ENCODE data around the gene LRRK1.

Gene LRRK1

DNA sequence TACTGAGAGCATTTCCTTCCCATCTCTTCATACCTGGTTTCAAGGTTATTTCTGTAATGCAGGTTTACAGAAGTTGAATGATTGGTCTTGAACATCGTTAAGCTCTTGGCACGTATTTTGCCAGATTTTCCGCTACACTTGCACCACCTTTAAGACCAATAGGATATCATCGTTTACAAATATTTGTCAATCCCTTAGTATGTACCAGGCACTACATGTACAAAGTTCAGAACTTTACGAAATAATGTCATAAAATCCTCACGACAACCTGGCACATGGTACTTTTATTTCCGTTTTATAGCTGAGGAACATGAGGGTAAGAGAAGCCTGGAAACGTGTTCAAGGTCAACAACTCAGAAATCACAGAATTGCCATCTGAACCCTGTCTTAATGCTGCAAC, 6.3 kb downstream of the LRRK1 start:
- no peak overlapping the region for H3K27ac ChIP-seq (replicated peaks; ENCODE audit: low read length)
- H2BK5ac ChIP-seq (ENCODE audit: low read length): no peak overlapping the region
- no peak for DNase-seq (ENCODE audit: low spot score)
- no peak overlapping the region for H2AK5ac ChIP-seq (ENCODE audit: low read depth, low read length)
- no peak overlapping the region for H3K23ac ChIP-seq (ENCODE audit: low read depth, low read length, poor library complexity)
- H2BK12ac ChIP-seq (ENCODE audit: low read length): no peak overlapping the region
- peaks cover 0 to 53% (median 17%) of the 10 kb centered on the region in 3 experiments for H3K27me3 ChIP-seq (ENCODE audit: control insufficient read depth in 3 of 3, insufficient read depth in 3 of 3, low read depth in 1 of 3, low read length in 3 of 3)
- H3K9ac ChIP-seq (ENCODE audit: low read depth, low read length, poor library complexity): no peak overlapping the region
- no peaks in the 10 kb centered on the region for H3K9me3 ChIP-seq (replicated peaks in 1 of 2; ENCODE audit: control insufficient read depth in 2 of 2, insufficient read depth in 1 of 2, low read depth in 1 of 2, low read length in 2 of 2)
- no peaks in the 10 kb centered on the region for H3K79me1 ChIP-seq (ENCODE audit: low read depth, low read length)
- no peak overlapping the region for H3K18ac ChIP-seq (ENCODE audit: low read length)
- H4K8ac ChIP-seq (ENCODE audit: low read depth, low read length): no peak overlapping the region
- no peak overlapping the region for H2BK120ac ChIP-seq (ENCODE audit: low read depth, low read length)
- H3K4me2 ChIP-seq (ENCODE audit: insufficient read depth, low read length, poor library complexity, severe bottlenecking): no peak overlapping the region
- WGBS, 2 donors (ENCODE audit: extremely low coverage in 2 of 2, insufficient read length in 2 of 2, insufficient replicate concordance in 1 of 2): no CpG with 5 or more reads among the region's 8 CpGs
- H3K36me3 ChIP-seq (replicated peaks in 1 of 2; ENCODE audit: control insufficient read depth in 2 of 2, insufficient read depth in 2 of 2, low read length in 2 of 2): no peaks in the 10 kb centered on the region
- H3K14ac ChIP-seq (ENCODE audit: low read length): no peak overlapping the region
- H2AFZ ChIP-seq (ENCODE audit: low read length): no peak overlapping the region
- no peak overlapping the region for H3K4me3 ChIP-seq (ENCODE audit: low read length in 2 of 2)
- H2BK15ac ChIP-seq (ENCODE audit: low read length): no peak overlapping the region
- H3K4me1 ChIP-seq (ENCODE audit: control insufficient read depth in 2 of 2, insufficient read depth in 1 of 2, low read depth in 1 of 2, low read length in 2 of 2): peaks cover 0 to 5% of the 10 kb centered on the region in 2 donors
- no peak overlapping the region for H3K4ac ChIP-seq (ENCODE audit: low read length)
- H4K91ac ChIP-seq (ENCODE audit: low read depth, low read length, poor library complexity): no peak overlapping the region

- Histone ChIP-seq H3K79me1 (ENCODE audit: low read depth, low read length) (no peaks in the 10 kb centered on the region), H2BK5ac (ENCODE audit: low read length) (no peak overlapping the region), H3K4me2 (ENCODE audit: insufficient read depth, low read length, poor library complexity, severe bottlenecking) (no peak overlapping the region), H3K27me3 (ENCODE audit: control insufficient read depth in 3 of 3, insufficient read depth in 3 of 3, low read depth in 1 of 3, low read length in 3 of 3) (peaks cover 0 to 45% (median 10%) of the 10 kb centered on the region in 3 experiments), H2BK120ac (ENCODE audit: low read depth, low read length) (no peak overlapping the region), H3K36me3 (replicated peaks in 1 of 2; ENCODE audit: control insufficient read depth in 2 of 2, insufficient read depth in 2 of 2, low read length in 2 of 2) (no peaks in the 10 kb centered on the region), H2BK12ac (ENCODE audit: low read length) (no peak overlapping the region), H4K8ac (ENCODE audit: low read depth, low read length) (no peak overlapping the region), H3K27ac (replicated peaks; ENCODE audit: low read length) (no peak overlapping the region), H3K4me3 (ENCODE audit: low read length in 2 of 2) (no peak overlapping the region), H3K14ac (ENCODE audit: low read length) (no peak overlapping the region), H2AK5ac (ENCODE audit: low read depth, low read length) (no peak overlapping the region), H2BK15ac (ENCODE audit: low read length) (no peak overlapping the region), H3K18ac (ENCODE audit: low read length) (no peak overlapping the region), H3K9me3 (replicated peaks in 1 of 2; ENCODE audit: control insufficient read depth in 2 of 2, insufficient read depth in 1 of 2, low read depth in 1 of 2, low read length in 2 of 2) (no peaks in the 10 kb centered on the region), H3K9ac (ENCODE audit: low read depth, low read length, poor library complexity) (no peak overlapping the region), H3K4ac (ENCODE audit: low read length) (no peak overlapping the region), H2AFZ (ENCODE audit: low read length) (no peak overlapping the region), H3K4me1 (ENCODE audit: control insufficient read depth in 2 of 2, insufficient read depth in 1 of 2, low read depth in 1 of 2, low read length in 2 of 2) (peaks cover 0 to 5% of the 10 kb centered on the region in 2 donors), H3K23ac (ENCODE audit: low read depth, low read length, poor library complexity) (no peak overlapping the region), H4K91ac (ENCODE audit: low read depth, low read length, poor library complexity) (no peak overlapping the region)
- no CpG with 5 or more reads among the region's 11 CpGs for WGBS, 2 donors (ENCODE audit: extremely low coverage in 2 of 2, insufficient read length in 2 of 2, insufficient replicate concordance in 1 of 2)
- no peak for DNase-seq (ENCODE audit: low spot score)
Measured at GRCh38 chr15:100926258-100926657, 7.1 kb downstream of the LRRK1 start.

DNA sequence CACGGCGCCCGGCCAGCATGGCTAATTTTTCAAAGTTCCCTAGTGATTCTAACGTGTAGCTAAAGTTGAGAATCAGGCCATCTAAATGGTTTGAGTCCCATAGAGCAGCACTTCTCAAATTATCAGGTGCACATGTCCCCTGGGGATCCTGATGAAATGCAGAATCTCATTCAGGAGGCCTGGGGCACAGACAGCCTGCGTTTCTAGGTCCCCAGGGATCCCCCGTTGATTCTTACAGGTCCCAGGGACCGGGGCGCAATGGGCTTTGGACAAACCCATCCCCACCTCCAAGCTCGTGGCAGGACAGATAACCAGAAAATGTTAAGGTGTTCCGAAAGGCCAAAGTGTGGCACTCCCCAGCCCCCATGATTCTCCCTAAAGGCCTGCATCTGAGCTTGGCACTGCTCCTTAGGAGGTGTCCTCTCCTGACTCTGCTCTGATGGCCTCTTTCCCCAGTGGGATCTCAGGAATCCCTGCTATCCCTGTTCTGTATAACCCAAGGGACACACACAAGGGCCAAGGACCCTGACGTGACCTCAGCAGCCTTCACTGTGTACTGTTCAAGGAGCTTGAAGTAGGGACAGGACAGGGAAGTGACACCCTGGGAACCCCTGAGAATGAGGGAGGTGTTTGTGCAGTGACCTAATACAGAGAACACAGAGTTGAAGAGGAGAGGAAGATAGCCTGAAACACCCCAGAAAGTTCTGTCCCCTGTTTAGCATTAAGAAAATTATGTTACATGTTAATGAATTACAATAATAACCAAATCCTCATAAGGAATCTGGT, 8.0 kb downstream of the LRRK1 start:
- no peak overlapping the region for H2BK12ac ChIP-seq (ENCODE audit: low read length)
- no CpG with 5 or more reads among the region's 11 CpGs for WGBS, 2 donors (ENCODE audit: extremely low coverage in 2 of 2, insufficient read length in 2 of 2, insufficient replicate concordance in 1 of 2)
- peaks cover 0 to 36% (median 5%) of the 10 kb centered on the region in 3 experiments for H3K27me3 ChIP-seq (ENCODE audit: control insufficient read depth in 3 of 3, insufficient read depth in 3 of 3, low read depth in 1 of 3, low read length in 3 of 3)
- H3K18ac ChIP-seq (ENCODE audit: low read length): no peak overlapping the region
- no peak overlapping the region for H2BK120ac ChIP-seq (ENCODE audit: low read depth, low read length)
- no peak overlapping the region for H4K91ac ChIP-seq (ENCODE audit: low read depth, low read length, poor library complexity)
- peaks cover 0 to 5% of the 10 kb centered on the region in 2 donors for H3K4me1 ChIP-seq (ENCODE audit: control insufficient read depth in 2 of 2, insufficient read depth in 1 of 2, low read depth in 1 of 2, low read length in 2 of 2)
- H3K9ac ChIP-seq (ENCODE audit: low read depth, low read length, poor library complexity): no peak overlapping the region
- no peaks in the 10 kb centered on the region for H3K36me3 ChIP-seq (replicated peaks in 1 of 2; ENCODE audit: control insufficient read depth in 2 of 2, insufficient read depth in 2 of 2, low read length in 2 of 2)
- H2AK5ac ChIP-seq (ENCODE audit: low read depth, low read length): no peak overlapping the region
- no peak for DNase-seq (ENCODE audit: low spot score)
- H3K4ac ChIP-seq (ENCODE audit: low read length): no peak overlapping the region
- H4K8ac ChIP-seq (ENCODE audit: low read depth, low read length): no peak overlapping the region
- H3K27ac ChIP-seq (replicated peaks; ENCODE audit: low read length): no peak overlapping the region
- H3K9me3 ChIP-seq (replicated peaks in 1 of 2; ENCODE audit: control insufficient read depth in 2 of 2, insufficient read depth in 1 of 2, low read depth in 1 of 2, low read length in 2 of 2): no peaks in the 10 kb centered on the region
- no peaks in the 10 kb centered on the region for H3K79me1 ChIP-seq (ENCODE audit: low read depth, low read length)
- no peak overlapping the region for H3K4me2 ChIP-seq (ENCODE audit: insufficient read depth, low read length, poor library complexity, severe bottlenecking)
- no peak overlapping the region for H2BK15ac ChIP-seq (ENCODE audit: low read length)
- H3K23ac ChIP-seq (ENCODE audit: low read depth, low read length, poor library complexity): no peak overlapping the region
- no peak overlapping the region for H2AFZ ChIP-seq (ENCODE audit: low read length)
- H3K4me3 ChIP-seq (ENCODE audit: low read length in 2 of 2): no peak overlapping the region
- no peak overlapping the region for H2BK5ac ChIP-seq (ENCODE audit: low read length)
- H3K14ac ChIP-seq (ENCODE audit: low read length): no peak overlapping the region

GRCh38 chr15:100928632-100929280, 9.6 kb downstream of the LRRK1 start:
- Histone ChIP-seq H3K4me3 (ENCODE audit: low read length in 2 of 2) (no peak overlapping the region), H3K27ac (replicated peaks; ENCODE audit: low read length) (no peak overlapping the region), H3K36me3 (replicated peaks in 1 of 2; ENCODE audit: control insufficient read depth in 2 of 2, insufficient read depth in 2 of 2, low read length in 2 of 2) (no peaks in the 10 kb centered on the region), H3K4ac (ENCODE audit: low read length) (no peak overlapping the region), H3K14ac (ENCODE audit: low read length) (no peak overlapping the region), H3K27me3 (ENCODE audit: control insufficient read depth in 3 of 3, insufficient read depth in 3 of 3, low read depth in 1 of 3, low read length in 3 of 3) (peaks cover 0 to 22% (median 0%) of the 10 kb centered on the region in 3 experiments), H2BK120ac (ENCODE audit: low read depth, low read length) (no peak overlapping the region), H3K4me2 (ENCODE audit: insufficient read depth, low read length, poor library complexity, severe bottlenecking) (no peak overlapping the region), H3K18ac (ENCODE audit: low read length) (no peak overlapping the region), H4K91ac (ENCODE audit: low read depth, low read length, poor library complexity) (no peak overlapping the region), H2BK5ac (ENCODE audit: low read length) (no peak overlapping the region), H2AK5ac (ENCODE audit: low read depth, low read length) (no peak overlapping the region), H3K23ac (ENCODE audit: low read depth, low read length, poor library complexity) (no peak overlapping the region), H3K9me3 (replicated peaks in 1 of 2; ENCODE audit: control insufficient read depth in 2 of 2, insufficient read depth in 1 of 2, low read depth in 1 of 2, low read length in 2 of 2) (no peaks in the 10 kb centered on the region), H4K8ac (ENCODE audit: low read depth, low read length) (no peak overlapping the region), H2BK15ac (ENCODE audit: low read length) (no peak overlapping the region), H2AFZ (ENCODE audit: low read length) (no peak overlapping the region), H2BK12ac (ENCODE audit: low read length) (no peak overlapping the region), H3K79me1 (ENCODE audit: low read depth, low read length) (no peaks in the 10 kb centered on the region), H3K4me1 (ENCODE audit: control insufficient read depth in 2 of 2, insufficient read depth in 1 of 2, low read depth in 1 of 2, low read length in 2 of 2) (peaks cover 0 to 5% of the 10 kb centered on the region in 2 donors), H3K9ac (ENCODE audit: low read depth, low read length, poor library complexity) (no peak overlapping the region)
- no peak for DNase-seq (ENCODE audit: low spot score)
- no CpG with 5 or more reads among the region's 13 CpGs for WGBS, 2 donors (ENCODE audit: extremely low coverage in 2 of 2, insufficient read length in 2 of 2, insufficient replicate concordance in 1 of 2)

All from neuronal stem cell (in vitro differentiated cells).